NCI-H128 (cell line): Measurements from ENCODE around the gene SLC2A8.

Source experiments
- DNase-seq: peaks from one replicate; lab custom pipeline; 2025; ENCODE audit not compliant: unreplicated experiment; lab: John Stamatoyannopoulos, UW

SLC2A8 gene

GRCh38 chr9:127455324-127455992 lies 58.5 kb downstream of the SLC2A8 start:
- no peak for DNase-seq

DNA sequence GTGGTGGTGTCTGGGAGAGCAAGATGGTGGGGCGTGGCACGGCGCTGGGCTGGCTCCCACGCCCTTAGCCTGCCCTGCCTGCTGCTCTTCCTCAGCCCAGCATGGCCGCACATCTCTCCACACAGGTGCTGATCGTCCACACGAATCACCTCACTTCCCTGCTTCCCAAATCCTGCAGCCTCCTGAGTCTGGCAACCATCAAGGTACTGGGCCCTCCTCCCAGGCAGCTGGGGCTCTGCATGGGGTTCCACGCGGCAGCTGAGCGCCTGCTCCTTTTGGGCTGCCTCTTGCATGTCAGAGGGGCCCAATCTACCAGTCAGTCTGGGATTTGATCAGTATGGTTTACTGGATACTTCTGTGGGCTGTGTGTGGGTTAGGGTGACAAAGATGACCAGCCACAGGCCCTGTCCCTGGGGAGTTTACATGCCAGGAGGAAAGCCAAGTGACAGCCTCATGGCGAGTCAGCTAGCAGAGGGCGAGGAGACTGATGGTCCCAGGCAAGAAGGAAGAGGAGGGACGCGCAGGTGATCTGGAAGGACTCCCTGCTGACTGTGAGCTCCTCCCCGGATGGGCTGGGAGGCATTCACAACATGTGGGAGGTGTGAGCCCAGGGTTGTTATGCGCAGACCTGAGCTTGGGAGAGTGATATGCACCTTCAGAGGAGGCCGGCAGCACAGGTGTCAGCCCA lies 60.4 kb downstream of the SLC2A8 start:
- no peak for DNase-seq
